Activated T-cell treated with anti-CD3 and anti-CD28 coated beads, Interleukin-2, amount 50 U/mL, for 72 hours (primary cell): Measurements from ENCODE around the gene UTP18. TPM values are rescaled to one million over a fixed set of nuclear protein-coding genes. Genes with fewer than 3 reads are reported as not detected.

Source experiments
- ATAC-seq, 2 donors: fragments of 150-1000 bp; cut with Tn5 transposase; replicated peaks in 1 of 2; 2 replicates each; pipeline ENCODE4 v1.10.0; 2021; ENCODE audit warnings: moderate library complexity in 2 of 2, mild to moderate bottlenecking in 1 of 2
- DNase-seq, 2 donors: peaks; one replicate each; pipeline ENCODE4 v3.0.0; 2021 to 2022; ENCODE audit warnings: mixed read lengths in 1 of 2
- H3K27ac Mint-ChIP-seq: one replicate; pipeline ENCODE4 v1.8.0; 2022; ENCODE audit warnings: mild to moderate bottlenecking, moderate library complexity, mixed read lengths
- H3K27me3 Mint-ChIP-seq: one replicate; pipeline ENCODE4 v1.8.0; 2022; ENCODE audit warnings: low read depth, mixed read lengths
- H3K36me3 Mint-ChIP-seq, 2 donors: one replicate each; pipeline ENCODE4 v1.8.0; 2022; ENCODE audit warnings: mixed read lengths in 2 of 2, mild to moderate bottlenecking in 1 of 2; ENCODE audit not compliant: insufficient read depth in 2 of 2
- H3K4me1 Mint-ChIP-seq: one replicate; pipeline ENCODE4 v1.8.0; 2022; ENCODE audit warnings: low read depth, mixed read lengths
- H3K4me3 Mint-ChIP-seq, 2 donors: one replicate each; pipeline ENCODE4 v1.8.0; 2022; ENCODE audit warnings: mild to moderate bottlenecking in 2 of 2, mixed read lengths in 2 of 2, moderate library complexity in 2 of 2
- H3K9me3 Mint-ChIP-seq, 2 donors: one replicate each; pipeline ENCODE4 v1.8.0; 2022; ENCODE audit warnings: mixed read lengths in 2 of 2
- total RNA-seq, 2 donors: library from RNA; stranded (reverse); gene quantifications; one replicate each; pipeline ENCODE4 v1.2.3, GENCODE V29; 2022

The UTP18 gene
- total RNA-seq, 2 donors from 2014 or later: 47.4 to 58.3 TPM

- no peak for DNase-seq
- no peak for ATAC-seq
- Mint-ChIP-seq H3K9me3 (no peaks in the 10 kb centered on the region), H3K27me3 (no peaks in the 10 kb centered on the region), H3K4me3 (no peak overlapping the region), H3K36me3 (peaks cover 0 to 7% of the 10 kb centered on the region in 2 donors), H3K4me1 (peaks cover 7% of the 10 kb centered on the region), H3K27ac (peak overlapping the region; percentile 15)
These were observed 16.3 kb upstream of the UTP18 start for GRCh38 chr17:51244041-51244440.

GRCh38 chr17:51245535-51245934 is 14.8 kb upstream of the UTP18 start:
- no peak for DNase-seq

GRCh38 chr17:51250314-51250840 is 10.0 kb upstream of the UTP18 start:
- Mint-ChIP-seq H3K36me3 (peaks cover 0 to 16% of the 10 kb centered on the region in 2 donors), H3K27me3 (no peaks in the 10 kb centered on the region), H3K4me1 (peaks cover 26% of the 10 kb centered on the region), H3K9me3 (no peaks in the 10 kb centered on the region), H3K4me3 (no peak overlapping the region), H3K27ac (no peak overlapping the region)
- ATAC-seq: no peak
- no peak for DNase-seq

More at GRCh38 chr17:51245535-51245934, 14.8 kb upstream of the UTP18 start:
- H3K27me3 Mint-ChIP-seq: no peaks in the 10 kb centered on the region
- no peaks in the 10 kb centered on the region for H3K9me3 Mint-ChIP-seq
- peaks cover 7% of the 10 kb centered on the region for H3K4me1 Mint-ChIP-seq
- no peak for ATAC-seq
- no peak overlapping the region for H3K4me3 Mint-ChIP-seq
- H3K27ac Mint-ChIP-seq: peak overlapping the region; percentile 33
- peaks cover 0 to 10% of the 10 kb centered on the region in 2 donors for H3K36me3 Mint-ChIP-seq

- DNase-seq (no peak), ATAC-seq (no peak)
- peak overlapping the region; percentile 61 for H3K27ac Mint-ChIP-seq
- H3K36me3 Mint-ChIP-seq: peaks cover 0 to 16% of the 10 kb centered on the region in 2 donors
- no peaks in the 10 kb centered on the region for H3K27me3 Mint-ChIP-seq
- H3K9me3 Mint-ChIP-seq: no peaks in the 10 kb centered on the region
- no peak overlapping the region for H3K4me3 Mint-ChIP-seq
- peaks cover 33% of the 10 kb centered on the region for H3K4me1 Mint-ChIP-seq
These were observed 9.3 kb upstream of the UTP18 start for GRCh38 chr17:51251010-51251409.

GRCh38 chr17:51255673-51256072 is 4.7 kb upstream of the UTP18 start:
- H3K4me1 Mint-ChIP-seq: peaks cover 62% of the 10 kb centered on the region
- H3K27me3 Mint-ChIP-seq: no peaks in the 10 kb centered on the region
- H3K4me3 Mint-ChIP-seq: no peak overlapping the region
- ATAC-seq: no peak
- H3K36me3 Mint-ChIP-seq: peaks cover 2 to 8% of the 10 kb centered on the region in 2 donors
- no peaks in the 10 kb centered on the region for H3K9me3 Mint-ChIP-seq
- H3K27ac Mint-ChIP-seq: peak overlapping the region; percentile 57
- DNase-seq: no peak

GRCh38 chr17:51256101-51256500 is 4.2 kb upstream of the UTP18 start:
- H3K27ac Mint-ChIP-seq: no peak overlapping the region
- H3K27me3 Mint-ChIP-seq: no peaks in the 10 kb centered on the region
- no peaks in the 10 kb centered on the region for H3K9me3 Mint-ChIP-seq
- DNase-seq (no peak), ATAC-seq (no peak)
- peaks cover 60% of the 10 kb centered on the region for H3K4me1 Mint-ChIP-seq
- H3K36me3 Mint-ChIP-seq: peaks cover 2 to 8% of the 10 kb centered on the region in 2 donors
- no peak overlapping the region for H3K4me3 Mint-ChIP-seq

GRCh38 chr17:51257150-51258081 is 2.9 kb upstream of the UTP18 start:
- peaks cover 62% of the 10 kb centered on the region for H3K4me1 Mint-ChIP-seq
- H3K36me3 Mint-ChIP-seq: peaks cover 2 to 8% of the 10 kb centered on the region in 2 donors
- H3K4me3 Mint-ChIP-seq: peak overlapping the region; percentile 86 to 96

GRCh38 chr17:51258756-51259563 is 1.4 kb upstream of the UTP18 start:
- H3K27me3 Mint-ChIP-seq: no peaks in the 10 kb centered on the region
- peaks cover 5% of the 10 kb centered on the region in 2 donors for H3K36me3 Mint-ChIP-seq
- ATAC-seq (no peak), DNase-seq (no peak)
- peak overlapping the region; percentile 86 to 96 for H3K4me3 Mint-ChIP-seq
- H3K9me3 Mint-ChIP-seq: no peaks in the 10 kb centered on the region
- H3K27ac Mint-ChIP-seq: peak overlapping the region; percentile 45
- peaks cover 69% of the 10 kb centered on the region for H3K4me1 Mint-ChIP-seq

More at GRCh38 chr17:51257150-51258081, 2.9 kb upstream of the UTP18 start:
- Mint-ChIP-seq H3K9me3 (no peaks in the 10 kb centered on the region), H3K27ac (peak overlapping the region; percentile 43), H3K27me3 (no peaks in the 10 kb centered on the region)
- DNase-seq (no peak), ATAC-seq (no peak)

- DNase-seq: peak; percentile 95 to 98
- H3K36me3 Mint-ChIP-seq: peaks cover 7 to 9% of the 10 kb centered on the region in 2 donors
- peaks cover 69% of the 10 kb centered on the region for H3K4me1 Mint-ChIP-seq
These were observed 646 bp upstream of the UTP18 start, which contains the start of gene MBTD1 for GRCh38 chr17:51259564-51260236. Gene MBTD1 (minus strand): TSS chr17:51260049. CDS start chr17:51225161, 34,888 bp downstream.

GRCh38 chr17:51261024-51261963 is 948 bp downstream of the UTP18 start:
- Mint-ChIP-seq H3K4me3 (peak overlapping the region; percentile 86 to 96), H3K27me3 (no peaks in the 10 kb centered on the region), H3K4me1 (peaks cover 70% of the 10 kb centered on the region), H3K36me3 (peaks cover 8 to 15% of the 10 kb centered on the region in 2 donors), H3K9me3 (no peaks in the 10 kb centered on the region), H3K27ac (peak overlapping the region; percentile 89)
- no peak for ATAC-seq
- no peak for DNase-seq

More at GRCh38 chr17:51259564-51260236, 646 bp upstream of the UTP18 start, which contains the start of gene MBTD1:
- no peaks in the 10 kb centered on the region for H3K9me3 Mint-ChIP-seq
- no peaks in the 10 kb centered on the region for H3K27me3 Mint-ChIP-seq
- H3K27ac Mint-ChIP-seq: peak within 1 kb of the TSS; percentile 88
- peak within 1 kb of the TSS; percentile 86 to 96 for H3K4me3 Mint-ChIP-seq
- ATAC-seq: peak; percentile 91

GRCh38 chr17:51263006-51263405 is 2.7 kb downstream of the UTP18 start:
- H3K9me3 Mint-ChIP-seq: no peaks in the 10 kb centered on the region
- no peak for DNase-seq
- H3K4me1 Mint-ChIP-seq: peaks cover 54% of the 10 kb centered on the region
- no peak for ATAC-seq
- H3K27ac Mint-ChIP-seq: peak overlapping the region; percentile 10
- peak overlapping the region; percentile 66 to 79 for H3K4me3 Mint-ChIP-seq
- H3K27me3 Mint-ChIP-seq: no peaks in the 10 kb centered on the region
- peaks cover 11 to 22% of the 10 kb centered on the region in 2 donors for H3K36me3 Mint-ChIP-seq
